Lung (tissue), 12 donors: ENCODE measurements around the gene ZFYVE21. TPM values are rescaled to one million over a fixed set of nuclear protein-coding genes. Genes with fewer than 3 reads are reported as not detected.
"Not testable (repeated sequence)": the region's sequence is repeated elsewhere in the genome, so short reads cannot be mapped to it uniquely, and the experiment has no call there.

Experiments
- ATAC-seq: fragments of 200-7000 bp; cut with Tn5 transposase; one replicate; pipeline ENCODE4 v1.9.1; 2020; ENCODE audit warnings: moderate number of reproducible peaks; ENCODE audit not compliant: insufficient read depth, low FRiP score
- DNase-seq, 3 donors: peaks; one replicate each; pipeline ENCODE4 v3.0.0-alpha.2; 2013 to 2017
- H3K27ac ChIP-seq, 2 donors: one replicate each; pipeline ENCODE4 v1.5.1; 2013; ENCODE audit warnings: mild to moderate bottlenecking in 2 of 2, moderate library complexity in 2 of 2, control low read depth in 1 of 2, inconsistent platforms in 1 of 2, low read depth in 1 of 2, low read length in 1 of 2
- H3K27me3 ChIP-seq, 3 donors: one replicate each; pipeline ENCODE4 v1.5.1; 2013; ENCODE audit warnings: low read length in 2 of 3; ENCODE audit not compliant: control insufficient read depth in 3 of 3, insufficient read depth in 3 of 3
- H3K36me3 ChIP-seq, 4 donors: one replicate each; pipeline ENCODE4 v1.5.1; 2013; ENCODE audit warnings: low read length in 4 of 4, mild to moderate bottlenecking in 1 of 4, moderate library complexity in 1 of 4; ENCODE audit not compliant: control insufficient read depth in 4 of 4, insufficient read depth in 4 of 4
- H3K4me1 ChIP-seq, 5 donors: one replicate each; pipeline ENCODE4 v1.5.1; 2013; ENCODE audit warnings: low read length in 5 of 5, mild to moderate bottlenecking in 2 of 5, moderate library complexity in 1 of 5; ENCODE audit not compliant: control insufficient read depth in 5 of 5, insufficient read depth in 5 of 5
- H3K4me3 ChIP-seq: one replicate; pipeline ENCODE4 v1.5.1; 2013; ENCODE audit warnings: mild to moderate bottlenecking, control low read depth, moderate library complexity
- H3K9ac ChIP-seq, 2 donors: one replicate each; pipeline ENCODE4 v1.5.1; 2013; ENCODE audit warnings: low read length in 2 of 2, control low read depth in 1 of 2; ENCODE audit not compliant: insufficient read depth in 1 of 2
- H3K9me3 ChIP-seq, 4 donors: one replicate each; pipeline ENCODE4 v1.5.1; 2013; ENCODE audit warnings: low read length in 3 of 4, mild to moderate bottlenecking in 1 of 4, moderate library complexity in 1 of 4; ENCODE audit not compliant: control insufficient read depth in 4 of 4, insufficient read depth in 3 of 4
- CTCF ChIP-seq: IDR thresholded peaks from 2 replicates; pipeline ENCODE4 v1.5.1; 2012; ENCODE audit warnings: mild to moderate bottlenecking; ENCODE audit errors: control extremely low read depth, extremely low read depth
- WGBS, 2 donors: extraction: QIAGEN DNeasy Blood & Tissue Kit; methylation state at CpG; one replicate each; pipeline ENCODE4 v1.1.7; 2013; 5-methylcytosine and 5-hydroxymethylcytosine counted together
- polyA plus RNA-seq, 2 donors: library from polyadenylated mRNA; stranded (reverse); fragments of 200-250 nt; gene quantifications; one replicate each; pipeline ENCODE4 v1.2.1, GENCODE V29; 2013
- total RNA-seq, 2 donors: library from RNA; depleted of rRNA in 1 of 2; stranded (reverse); fragments of >200 nt in 1 of 2; gene quantifications; one replicate each; pipeline ENCODE4 v1.2.1, GENCODE V29; 2014 to 2021
- donor health status: control.
- donor health status: control.
- donor health status: Bipolar disorder and iron deficiency.
- donor health status: healthy.
- donor health status: DM: yes; HTN: yes; CAD: no.

Gene ZFYVE21
- total and polyA plus RNA-seq, 4 donors: 39.4 to 68.3 (median 47.5) TPM

- Histone ChIP-seq H3K4me1 (peaks cover 0 to 6% (median 3%) of the 10 kb centered on the region in 5 donors), H3K9ac (no peak overlapping the region), H3K27me3 (no peaks in the 10 kb centered on the region), H3K4me3 (no peak overlapping the region), H3K9me3 (peaks cover 0 to 1% (median 0%) of the 10 kb centered on the region in 4 donors), H3K27ac (no peak overlapping the region), H3K36me3 (peaks cover 19 to 45% (median 29%) of the 10 kb centered on the region in 4 donors)
- no peak for TF ChIP-seq CTCF
- 94 to 95% methylated on average over 5 of the region's 5 CpGs for WGBS, 2 donors
- no peak for ATAC-seq
- no peak for DNase-seq
Measured at GRCh38 chr14:103688441-103688840, 27.2 kb upstream of the ZFYVE21 start.

- Histone ChIP-seq H3K36me3 (peaks cover 23 to 46% (median 34%) of the 10 kb centered on the region in 4 donors), H3K27me3 (no peaks in the 10 kb centered on the region), H3K27ac (peak overlapping the region; percentile 11 to 39), H3K4me3 (no peak overlapping the region), H3K9ac (no peak overlapping the region), H3K4me1 (peaks cover 0 to 6% (median 0%) of the 10 kb centered on the region in 5 donors), H3K9me3 (peaks cover 0 to 1% (median 0%) of the 10 kb centered on the region in 4 donors)
- WGBS, 2 donors: 66 to 82% methylated on average over 16 of the region's 16 CpGs
- no peak for TF ChIP-seq CTCF
- DNase-seq: peak; percentile 36 to 75 (median 59)
- peak; percentile 51 for ATAC-seq
Measured at GRCh38 chr14:103688906-103689902, 26.4 kb upstream of the ZFYVE21 start.

- Histone ChIP-seq H3K9me3 (peaks cover 0 to 1% (median 0%) of the 10 kb centered on the region in 4 donors), H3K27me3 (no peaks in the 10 kb centered on the region), H3K4me1 (peaks cover 0 to 6% (median 0%) of the 10 kb centered on the region in 5 donors), H3K36me3 (peaks cover 25 to 47% (median 35%) of the 10 kb centered on the region in 4 donors), H3K9ac (no peak overlapping the region), H3K4me3 (no peak overlapping the region), H3K27ac (peak overlapping the region in 1 of 2 donors; percentile 52)
- ATAC-seq: no peak
- no peak for DNase-seq
- no peak for TF ChIP-seq CTCF
- WGBS, 2 donors: 93% methylated on average over 8 of the region's 8 CpGs
Measured at GRCh38 chr14:103690332-103690731, 25.3 kb upstream of the ZFYVE21 start.

- H3K4me3 ChIP-seq, H3K9me3 ChIP-seq, H3K9ac ChIP-seq, DNase-seq, H3K27me3 ChIP-seq, H3K27ac ChIP-seq, ATAC-seq: not testable (repeated sequence)
- Histone ChIP-seq H3K36me3 (peaks cover 22 to 45% (median 32%) of the 10 kb centered on the region in 4 donors), H3K4me1 (peaks cover 0 to 12% (median 7%) of the 10 kb centered on the region in 5 donors)
- WGBS, 2 donors: 91 to 92% methylated on average over 5 of the region's 5 CpGs
Measured at GRCh38 chr14:103691655-103692054, 24.0 kb upstream of the ZFYVE21 start.
